B cell (primary cell): ENCODE results near the gene KHK. TPM values are rescaled to one million over a fixed set of nuclear protein-coding genes. Genes with fewer than 3 reads are reported as not detected.

Source experiments
- ATAC-seq: fragments of 200-7000 bp; cut with Tn5 transposase; one replicate; pipeline ENCODE4 v1.10.0; 2021; ENCODE audit warnings: low read depth, mild to moderate bottlenecking, moderate number of reproducible peaks, moderate library complexity
- CTCF ChIA-PET: fragments of 350-600 bp; sonication (Branson Sonifier 250); formaldehyde crosslinking; loops from one replicate; lab custom pipeline; 2021; ENCODE audit warnings: antibody characterized with exemption, inconsistent platforms; lab: Charles Lee
- POLR2A ChIA-PET: fragments of 350-600 bp; sonication (Branson Sonifier 250); formaldehyde crosslinking; loops from one replicate; lab custom pipeline; 2021; ENCODE audit warnings: antibody characterized with exemption; lab: Charles Lee
- DNase-seq: peaks from one replicate; pipeline ENCODE4 v3.0.0; 2013
- H2AFZ ChIP-seq: 2 replicates; pipeline ENCODE4 v1.6.1; 2012; ENCODE audit warnings: mild to moderate bottlenecking, low read depth, low read length; ENCODE audit not compliant: insufficient read depth, poor library complexity, severe bottlenecking
- H3K27ac ChIP-seq, 2 donors: 1 replicate in 1 of 2; 2 replicates in 1 of 2; pipeline ENCODE4 v1.5.1; 2012 to 2013; ENCODE audit warnings: low read length in 2 of 2, mild to moderate bottlenecking in 2 of 2, moderate library complexity in 1 of 2
- H3K27me3 ChIP-seq, 4 experiments: fragments of 200-600 bp in 1 of 4; sonication (generic) in 1 of 4; replicated peaks in 1 of 4; 1 replicate in 2 of 4; 2 replicates in 2 of 4; pipeline versions ENCODE4 v1.6.1 to v1.7.0; 2013 to 2016; ENCODE audit warnings: low read length in 3 of 4, mild to moderate bottlenecking in 2 of 4, mixed read lengths in 1 of 4, moderate library complexity in 1 of 4; ENCODE audit not compliant: insufficient read depth in 4 of 4, control insufficient read depth in 3 of 4; ENCODE audit errors: control extremely low read depth in 1 of 4
- H3K36me3 ChIP-seq, 2 experiments: replicated peaks in 1 of 2; 1 replicate in 1 of 2; 2 replicates in 1 of 2; pipeline versions ENCODE4 v1.6.1 to v1.7.1; 2013; ENCODE audit warnings: low read length in 1 of 2; ENCODE audit not compliant: insufficient read depth in 2 of 2, control insufficient read depth in 1 of 2; ENCODE audit errors: control extremely low read depth in 1 of 2, extremely low read depth in 1 of 2
- H3K4me1 ChIP-seq, 2 donors: fragments of 200-600 bp in 1 of 2; sonication (generic) in 1 of 2; 1 replicate in 1 of 2; 2 replicates in 1 of 2; pipeline versions ENCODE4 v1.5.1 to v1.6.1; 2013 to 2017; ENCODE audit warnings: low read length in 2 of 2; ENCODE audit not compliant: control insufficient read depth in 2 of 2, insufficient read depth in 2 of 2
- H3K4me2 ChIP-seq: replicated peaks from 2 replicates; pipeline ENCODE3; 2012; ENCODE audit warnings: mild to moderate bottlenecking, low read depth, low read length; ENCODE audit not compliant: poor library complexity, severe bottlenecking
- H3K4me3 ChIP-seq, 5 experiments: fragments of 200-600 bp in 1 of 5; sonication (generic) in 1 of 5; 1 replicate in 3 of 5; 2 replicates in 2 of 5; pipeline versions ENCODE4 v1.5.1 to v1.7.0; 2011 to 2016; ENCODE audit warnings: low read length in 4 of 5, mild to moderate bottlenecking in 4 of 5, low read depth in 2 of 5, control low read depth in 1 of 5, moderate library complexity in 1 of 5; ENCODE audit not compliant: insufficient read depth in 1 of 5; ENCODE audit errors: control extremely low read depth in 1 of 5, extremely low read depth in 1 of 5
- H3K79me2 ChIP-seq: fragments of 200-600 bp; sonication (generic); one replicate; pipeline ENCODE4 v1.6.0; 2016; ENCODE audit warnings: low read length; ENCODE audit not compliant: control insufficient read depth, insufficient read depth
- H3K9ac ChIP-seq: fragments of 200-600 bp; sonication (generic); 2 replicates; pipeline ENCODE4 v1.6.1; 2017; ENCODE audit warnings: mild to moderate bottlenecking, low read length, moderate library complexity
- H3K9me3 ChIP-seq, 3 donors: one replicate each; pipeline versions ENCODE4 v1.6.1 to v1.7.1; 2013; ENCODE audit warnings: low read length in 2 of 3; ENCODE audit not compliant: control insufficient read depth in 2 of 3, insufficient read depth in 1 of 3; ENCODE audit errors: control extremely low read depth in 1 of 3
- H4K20me1 ChIP-seq: 2 replicates; pipeline ENCODE4 v1.6.0; 2012; ENCODE audit warnings: mild to moderate bottlenecking, low read length; ENCODE audit not compliant: insufficient read depth, control insufficient read depth, poor library complexity, severe bottlenecking
- H3K27ac Mint-ChIP-seq: one replicate; pipeline ENCODE4 v1.8.0; 2021; ENCODE audit warnings: mixed read lengths
- H3K27me3 Mint-ChIP-seq: one replicate; pipeline ENCODE4 v1.8.0; 2021; ENCODE audit warnings: mixed read lengths
- H3K4me1 Mint-ChIP-seq: one replicate; pipeline ENCODE4 v1.8.0; 2021; ENCODE audit warnings: mixed read lengths
- H3K4me3 Mint-ChIP-seq: one replicate; pipeline ENCODE4 v1.8.0; 2021; ENCODE audit warnings: mixed read lengths
- H3K9me3 Mint-ChIP-seq: one replicate; pipeline ENCODE4 v1.8.0; 2022; ENCODE audit warnings: mixed read lengths; ENCODE audit not compliant: insufficient read depth
- EZH2 ChIP-seq: IDR thresholded peaks from 2 replicates; pipeline ENCODE4 v1.6.1; 2012; ENCODE audit warnings: borderline replicate concordance, low read depth, mild to moderate bottlenecking, moderate library complexity, low read length; ENCODE audit not compliant: insufficient read depth, poor library complexity, severe bottlenecking
- WGBS: methylation state at CpG from one replicate; pipeline ENCODE4 v1.1.5; 2013; ENCODE audit warnings: missing lambda C conversion rate; ENCODE audit not compliant: insufficient coverage; 5-methylcytosine and 5-hydroxymethylcytosine counted together
- intact Hi-C: fragments of 100-400 bp; cut with micrococcal nuclease; formaldehyde crosslinking; loops from one replicate; pipeline ENCODE4 v1.10.0; 2022
- polyA plus RNA-seq: library from polyadenylated mRNA; depleted of rRNA; stranded (reverse); fragments of >200 nt; gene quantifications from 2 replicates; pipeline ENCODE4 v1.2.3, GENCODE V29; 2012
- total RNA-seq, 2 donors: library from RNA; stranded (reverse); fragments of 120-200 nt in 1 of 2; gene quantifications; 1 replicate in 1 of 2; 2 replicates in 1 of 2; pipeline versions ENCODE4 v1.2.3 to v1.2.4, GENCODE V29; 2013 to 2022
- TF ChIP-seq, protein P1 (sequence below): fragments of 200-600 bp; IDR thresholded peaks from one replicate; pipeline ENCODE4 v1.8.0; 2022; ENCODE audit warnings: antibody characterized with exemption, mild to moderate bottlenecking

The KHK gene
- total and polyA plus RNA-seq, 2 donors (not counting 1 experiment from before 2014, with no cell fraction given) = 3.3 to 4.0 TPM

DNA sequence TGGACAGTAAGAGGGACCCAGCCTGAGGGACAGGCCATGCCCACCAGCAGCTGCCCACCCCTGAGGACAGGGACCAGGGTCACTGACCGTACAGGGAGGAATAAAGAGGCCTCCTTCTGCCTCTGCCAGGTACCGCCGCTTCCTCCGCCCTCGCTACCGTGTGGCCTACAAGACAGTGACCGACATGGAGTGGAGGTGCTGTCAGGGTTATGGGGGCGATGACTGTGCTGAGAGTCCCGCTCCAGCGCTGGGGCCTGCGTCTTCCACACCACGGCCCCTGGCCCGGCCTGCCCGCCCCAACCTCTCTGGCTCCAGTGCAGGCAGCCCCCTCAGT is 6.0 kb upstream of the KHK start:
- H3K36me3 ChIP-seq = no peaks in the 10 kb centered on the region
- Mint-ChIP-seq H3K9me3 (no peaks in the 10 kb centered on the region), H3K27me3 (no peaks in the 10 kb centered on the region), H3K4me1 (peaks cover 32% of the 10 kb centered on the region), H3K4me3 (no peak overlapping the region), H3K27ac (peak overlapping the region; percentile 27)
- no peaks in the 10 kb centered on the region for H3K9me3 ChIP-seq
- intact Hi-C loops = loop anchor here (2.0 to 10.0 kb wide), 4 partner anchors 132 to 1794 kb away; partner anchors contain the start of genes ATRAID, CENPA, MPV17 and SLC5A6
- peaks cover 21 to 35% of the 10 kb centered on the region in 2 donors for H3K4me1 ChIP-seq
- H3K4me2 ChIP-seq = peak overlapping the region; percentile 84
- no peak for TF ChIP-seq EZH2
- TF ChIP-seq, protein P1, sequence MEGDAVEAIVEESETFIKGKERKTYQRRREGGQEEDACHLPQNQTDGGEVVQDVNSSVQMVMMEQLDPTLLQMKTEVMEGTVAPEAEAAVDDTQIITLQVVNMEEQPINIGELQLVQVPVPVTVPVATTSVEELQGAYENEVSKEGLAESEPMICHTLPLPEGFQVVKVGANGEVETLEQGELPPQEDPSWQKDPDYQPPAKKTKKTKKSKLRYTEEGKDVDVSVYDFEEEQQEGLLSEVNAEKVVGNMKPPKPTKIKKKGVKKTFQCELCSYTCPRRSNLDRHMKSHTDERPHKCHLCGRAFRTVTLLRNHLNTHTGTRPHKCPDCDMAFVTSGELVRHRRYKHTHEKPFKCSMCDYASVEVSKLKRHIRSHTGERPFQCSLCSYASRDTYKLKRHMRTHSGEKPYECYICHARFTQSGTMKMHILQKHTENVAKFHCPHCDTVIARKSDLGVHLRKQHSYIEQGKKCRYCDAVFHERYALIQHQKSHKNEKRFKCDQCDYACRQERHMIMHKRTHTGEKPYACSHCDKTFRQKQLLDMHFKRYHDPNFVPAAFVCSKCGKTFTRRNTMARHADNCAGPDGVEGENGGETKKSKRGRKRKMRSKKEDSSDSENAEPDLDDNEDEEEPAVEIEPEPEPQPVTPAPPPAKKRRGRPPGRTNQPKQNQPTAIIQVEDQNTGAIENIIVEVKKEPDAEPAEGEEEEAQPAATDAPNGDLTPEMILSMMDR = no peak
- peak overlapping the region; percentile 59 for H3K9ac ChIP-seq
- H3K27me3 ChIP-seq = peaks cover 0 to 11% (median 4%) of the 10 kb centered on the region in 4 experiments
- H4K20me1 ChIP-seq = no peaks in the 10 kb centered on the region
- H2AFZ ChIP-seq = peak overlapping the region; percentile 70
- ATAC-seq = no peak
- H3K27ac ChIP-seq = no peak overlapping the region
- H3K4me3 ChIP-seq = no peak overlapping the region
- DNase-seq = no peak
- ChIA-PET POLR2A (interaction anchor here (0.9 to 3.0 kb wide), 3 partner anchors 9 to 29 kb away, joined by 8 to 22 read pairs (median 15); partner anchors contain the start of genes AGBL5 and OST4), CTCF (interaction anchor here (1.0 to 4.7 kb wide), 5 partner anchors 9 to 118 kb away, joined by 4 to 30 read pairs (median 7); partner anchors contain the start of genes AGBL5, OST4 and PREB)
- WGBS = over 99% methylated on average over 9 of the region's 14 CpGs
- H3K79me2 ChIP-seq = no peaks in the 10 kb centered on the region

DNA sequence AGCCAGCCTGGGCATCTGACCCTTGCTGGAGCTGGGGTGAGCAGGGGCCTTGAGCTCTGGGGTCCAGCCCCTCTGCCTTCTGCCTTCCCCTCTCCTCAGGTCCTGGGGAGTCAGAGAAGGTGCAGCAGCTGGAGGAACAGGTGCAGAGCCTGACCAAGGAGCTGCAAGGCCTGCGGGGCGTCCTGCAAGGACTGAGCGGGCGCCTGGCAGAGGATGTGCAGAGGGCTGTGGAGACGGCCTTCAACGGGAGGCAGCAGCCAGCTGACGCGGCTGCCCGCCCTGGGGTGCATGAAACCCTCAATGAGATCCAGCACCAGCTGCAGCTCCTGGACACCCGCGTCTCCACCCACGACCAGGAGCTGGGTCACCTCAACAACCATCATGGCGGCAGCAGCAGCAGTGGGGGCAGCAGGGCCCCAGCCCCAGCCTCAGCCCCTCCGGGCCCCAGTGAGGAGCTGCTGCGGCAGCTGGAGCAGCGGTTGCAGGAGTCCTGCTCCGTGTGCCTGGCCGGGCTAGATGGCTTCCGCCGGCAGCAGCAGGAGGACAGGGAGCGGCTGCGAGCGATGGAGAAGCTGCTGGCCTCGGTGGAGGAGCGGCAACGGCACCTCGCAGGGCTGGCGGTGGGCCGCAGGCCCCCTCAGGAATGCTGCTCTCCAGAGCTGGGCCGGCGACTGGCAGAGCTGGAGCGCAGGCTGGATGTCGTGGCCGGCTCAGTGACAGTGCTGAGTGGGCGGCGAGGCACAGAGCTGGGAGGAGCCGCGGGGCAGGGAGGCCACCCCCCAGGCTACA is 4.4 kb upstream of the KHK start:
- peak overlapping the region in 1 of 5 experiments; percentile 63 for H3K4me3 ChIP-seq
- peaks cover 3% of the 10 kb centered on the region for H3K79me2 ChIP-seq
- POLR2A ChIA-PET = interaction anchor here (2.7 to 3.0 kb wide), 2 partner anchors 11 to 31 kb away, joined by 15 to 22 read pairs; partner anchors contain the start of genes AGBL5 and OST4
- TF ChIP-seq, protein P1 = no peak
- TF ChIP-seq EZH2 = no peak
- CTCF ChIA-PET = interaction anchor here (1.0 to 4.7 kb wide), 7 partner anchors 10 to 198 kb away, joined by 3 to 30 read pairs (median 4); partner anchors contain the start of genes ABHD1, AGBL5 and OST4
- Mint-ChIP-seq H3K27ac (peak overlapping the region; percentile 94), H3K27me3 (no peaks in the 10 kb centered on the region), H3K9me3 (no peaks in the 10 kb centered on the region), H3K4me3 (peak overlapping the region; percentile 86), H3K4me1 (peaks cover 28% of the 10 kb centered on the region)
- no peaks in the 10 kb centered on the region for H3K9me3 ChIP-seq
- H3K27ac ChIP-seq = peak overlapping the region in 1 of 2 donors; percentile 56
- WGBS = 97% methylated on average over 38 of the region's 38 CpGs
- no peaks in the 10 kb centered on the region for H3K36me3 ChIP-seq
- no peak for DNase-seq
- H3K27me3 ChIP-seq = peaks cover 0 to 11% (median 4%) of the 10 kb centered on the region in 4 experiments
- peaks cover 24 to 39% of the 10 kb centered on the region in 2 donors for H3K4me1 ChIP-seq
- H3K4me2 ChIP-seq = peak overlapping the region; percentile 84
- intact Hi-C loops = loop anchor here (1.0 to 10.0 kb wide), 9 partner anchors 11 to 1793 kb away; partner anchors contain the start of genes AGBL5, ATRAID, CENPA and MPV17
- ATAC-seq = no peak
- no peak overlapping the region for H2AFZ ChIP-seq
- H3K9ac ChIP-seq = peak overlapping the region; percentile 59
- H4K20me1 ChIP-seq = no peaks in the 10 kb centered on the region
